Activated CD8-positive, alpha-beta memory T cell treated with anti-CD3 and anti-CD28 coated beads for 24 hours (primary cell): ENCODE results near the gene DHTKD1.
"Not testable (repeated sequence)": the region's sequence is repeated elsewhere in the genome, so short reads cannot be mapped to it uniquely, and the experiment has no call there.

Source experiments
- DNase-seq: peaks from one replicate; pipeline ENCODE4 v3.0.0-alpha.2; 2020

Gene DHTKD1

GRCh38 chr10:12071441-12071840 lies 2.7 kb downstream of the DHTKD1 start:
- not testable (repeated sequence) for DNase-seq

- no peak for DNase-seq
Measured at GRCh38 chr10:12073526-12073925, 4.8 kb downstream of the DHTKD1 start.

GRCh38 chr10:12077580-12078180 lies 8.9 kb downstream of the DHTKD1 start:
- DNase-seq: no peak

- no peak for DNase-seq
Measured at GRCh38 chr10:12081470-12081869, 12.7 kb downstream of the DHTKD1 start.

GRCh38 chr10:12081879-12082557 lies 13.3 kb downstream of the DHTKD1 start:
- no peak for DNase-seq

- DNase-seq: no peak
Measured at GRCh38 chr10:12088919-12089318, 20.2 kb downstream of the DHTKD1 start.

- DNase-seq: no peak
Measured at GRCh38 chr10:12091421-12091820, 22.7 kb downstream of the DHTKD1 start.

- not testable (repeated sequence) for DNase-seq
Measured at GRCh38 chr10:12097361-12097760, 28.6 kb downstream of the DHTKD1 start.

GRCh38 chr10:12097791-12098190 lies 29.0 kb downstream of the DHTKD1 start:
- DNase-seq: no peak

GRCh38 chr10:12098966-12099365 lies 30.2 kb downstream of the DHTKD1 start:
- no peak for DNase-seq

- DNase-seq: no peak
Measured at GRCh38 chr10:12103802-12104201, 35.0 kb downstream of the DHTKD1 start.

GRCh38 chr10:12107781-12108180 lies 39.0 kb downstream of the DHTKD1 start:
- DNase-seq: no peak

- DNase-seq: no peak
Measured at GRCh38 chr10:12109286-12109685, 40.5 kb downstream of the DHTKD1 start.

GRCh38 chr10:12111528-12111927 lies 42.8 kb downstream of the DHTKD1 start:
- no peak for DNase-seq

GRCh38 chr10:12113627-12114026 lies 44.9 kb downstream of the DHTKD1 start:
- no peak for DNase-seq

- no peak for DNase-seq
Measured at GRCh38 chr10:12121673-12122072, 52.9 kb downstream of the DHTKD1 start.

GRCh38 chr10:12129222-12130111 lies 60.7 kb downstream of the DHTKD1 start, which contains the start of gene SEC61A2:
Gene SEC61A2, plus strand, starts transcription at chr10:12129677. Its CDS starts 111 bp downstream, at chr10:12129788.
- peak; percentile 99 for DNase-seq

GRCh38 chr10:12130237-12130872 lies 61.6 kb downstream of the DHTKD1 start:
- DNase-seq: peak; percentile 65

- DNase-seq: no peak
Measured at GRCh38 chr10:12135631-12136030, 66.9 kb downstream of the DHTKD1 start.

- DNase-seq: no peak
Measured at GRCh38 chr10:12140038-12140437, 71.3 kb downstream of the DHTKD1 start.

GRCh38 chr10:12144538-12144937 lies 75.8 kb downstream of the DHTKD1 start:
- no peak for DNase-seq

- no peak for DNase-seq
Measured at GRCh38 chr10:12150163-12150562, 81.4 kb downstream of the DHTKD1 start.

GRCh38 chr10:12154516-12154915 lies 85.8 kb downstream of the DHTKD1 start:
- no peak for DNase-seq
